Loucy (cell line): ENCODE data around the gene PPIG.

Experiments
- CTCF ChIP-seq: fragments of 200-600 bp; sonication (generic); conservative IDR thresholded peaks from 2 replicates; pipeline ENCODE4 v1.5.1; 2014; ENCODE audit warnings: mild to moderate bottlenecking, antibody characterized with exemption, low read length
- EZH2phosphoT487 ChIP-seq: fragments of 200-600 bp; IDR thresholded peaks from 2 replicates; pipeline ENCODE4 v1.6.1; 2018; ENCODE audit warnings: antibody characterized with exemption, mild to moderate bottlenecking, moderate library complexity, borderline replicate concordance

- TF ChIP-seq CTCF (no peak), EZH2phosphoT487 (no peak)
Observed at GRCh38 chr2:169647496-169647895, 63.3 kb downstream of the PPIG start.
